Midbrain (tissue), 1 donor: ENCODE results near the gene SAXO2.
A peak's percentile ranks its signal among the peaks of the same experiment; 100 is the strongest.
"Not testable (repeated sequence)": the region's sequence is repeated elsewhere in the genome, so short reads cannot be mapped to it uniquely, and the experiment has no call there.

Experiments
- DNase-seq: peaks from one replicate; lab custom pipeline; 2025; lab: John Stamatoyannopoulos, UW

The SAXO2 gene, protein sequence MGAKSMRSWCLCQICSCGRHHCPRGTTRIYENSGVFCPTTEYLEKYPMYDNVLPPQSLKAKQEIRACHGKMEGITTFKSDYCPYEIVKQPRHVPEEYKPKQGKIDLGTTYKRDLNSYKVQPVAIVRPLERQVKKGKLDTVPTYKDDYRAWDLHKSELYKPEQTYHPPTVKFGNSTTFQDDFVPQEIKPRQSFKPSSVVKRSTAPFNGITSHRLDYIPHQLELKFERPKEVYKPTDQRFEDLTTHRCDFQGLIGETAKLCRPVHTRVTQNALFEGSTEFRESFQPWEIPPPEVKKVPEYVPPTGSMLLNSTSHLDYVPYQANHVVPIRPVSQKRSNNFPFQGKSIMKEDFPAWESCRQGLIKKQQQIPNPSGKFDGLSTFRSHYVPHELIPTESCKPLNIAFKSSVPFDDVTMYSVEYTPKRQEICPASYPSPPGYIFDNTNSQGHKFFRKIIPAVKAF

DNA sequence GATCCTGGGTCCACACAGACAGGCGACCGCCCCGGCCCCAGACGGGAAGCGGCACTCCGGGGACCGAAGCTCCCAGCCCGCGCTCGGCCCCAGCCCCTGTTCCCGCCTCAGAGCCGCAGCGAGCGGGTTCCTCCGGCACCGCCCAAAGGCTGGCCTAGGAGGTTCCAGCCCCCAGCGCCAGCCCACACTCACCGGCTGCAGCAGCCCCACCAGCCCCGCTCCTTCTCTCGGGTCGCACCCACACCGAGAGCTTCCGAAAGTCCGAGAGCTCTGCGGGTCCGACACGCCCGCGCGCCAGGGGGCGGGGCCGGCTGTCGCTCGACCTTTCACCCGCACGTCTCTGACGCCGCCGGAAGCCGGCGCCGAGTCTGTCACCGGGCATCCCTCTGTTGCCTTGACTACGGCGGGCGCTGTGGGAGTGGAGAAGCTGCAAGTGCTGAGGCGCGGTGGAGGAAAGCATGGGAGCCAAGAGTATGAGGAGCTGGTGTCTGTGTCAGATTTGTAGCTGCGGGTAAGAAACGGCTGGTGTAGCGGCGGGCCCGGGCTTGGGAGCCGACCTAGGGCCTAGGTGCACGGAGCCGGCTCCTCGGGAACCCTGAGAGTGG lies at the start of gene SAXO2, which contains the start of gene EFL1:
SAXO2 (plus strand) TSS at position 397 of the 605 bp plus-strand sequence; CDS start at position 459, 62 bp downstream.
EFL1 (minus strand) TSS at position 313 of the 605 bp plus-strand sequence. CDS start 956 bp downstream, outside the sequence.
- DNase-seq: peak; percentile 87

DNA sequence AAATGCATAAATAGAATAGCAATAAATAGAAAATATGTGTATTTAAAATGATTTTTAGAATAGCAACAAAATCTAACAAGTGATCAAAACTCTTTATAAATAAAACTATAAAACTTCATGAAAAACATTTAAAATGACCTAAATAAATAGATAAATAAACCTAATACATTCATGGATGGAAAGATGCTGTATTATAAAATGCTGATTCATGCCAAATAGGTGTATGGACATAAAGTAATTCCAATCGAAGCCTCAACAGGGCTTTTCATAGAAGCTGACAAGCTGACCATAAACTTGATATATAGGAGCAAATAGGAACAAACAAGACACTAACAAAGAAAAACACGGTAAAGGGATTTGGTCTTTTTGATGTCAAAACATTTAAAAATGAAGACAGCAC lies 46.5 kb upstream of the SAXO2 start:
- not testable (repeated sequence) for DNase-seq

DNA sequence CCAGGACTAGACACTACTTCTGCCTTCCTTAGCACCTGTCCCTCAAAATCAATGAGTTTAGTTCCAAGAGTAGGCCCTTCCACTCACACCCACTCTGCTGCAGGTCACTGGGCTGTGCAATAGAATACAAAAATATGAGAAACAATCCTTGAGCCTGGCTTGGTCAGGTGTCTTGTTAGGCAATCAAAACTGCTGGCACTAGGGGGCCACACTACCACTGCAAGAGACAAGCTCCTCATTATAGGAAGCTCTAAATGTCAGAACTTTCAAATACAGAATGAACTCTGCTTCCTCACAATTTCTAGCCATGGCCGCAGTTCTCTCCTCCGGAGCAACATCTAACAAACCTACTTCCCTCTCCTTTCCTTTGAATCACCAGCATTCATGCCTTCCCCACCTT lies 41.1 kb upstream of the SAXO2 start:
- not testable (repeated sequence) for DNase-seq

DNA sequence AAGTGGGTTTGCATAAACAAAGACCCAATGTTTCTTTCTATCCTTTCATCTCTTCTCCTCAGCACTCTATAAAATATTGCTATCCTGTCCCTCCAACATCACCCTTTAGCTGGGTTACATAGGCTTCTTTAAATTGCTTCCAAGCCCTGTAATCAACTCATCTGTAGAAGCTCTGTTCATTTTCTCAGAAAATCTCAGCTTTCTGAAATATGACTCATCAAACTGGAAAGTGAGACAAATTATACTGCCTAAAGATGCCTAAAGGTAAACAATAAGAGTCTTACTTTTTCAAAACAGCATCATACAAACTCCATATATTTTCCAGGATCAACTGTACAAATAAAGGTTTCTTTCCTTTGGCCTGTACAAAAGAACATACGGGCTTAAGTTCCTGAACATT lies 33.9 kb upstream of the SAXO2 start:
- DNase-seq: no peak

DNA sequence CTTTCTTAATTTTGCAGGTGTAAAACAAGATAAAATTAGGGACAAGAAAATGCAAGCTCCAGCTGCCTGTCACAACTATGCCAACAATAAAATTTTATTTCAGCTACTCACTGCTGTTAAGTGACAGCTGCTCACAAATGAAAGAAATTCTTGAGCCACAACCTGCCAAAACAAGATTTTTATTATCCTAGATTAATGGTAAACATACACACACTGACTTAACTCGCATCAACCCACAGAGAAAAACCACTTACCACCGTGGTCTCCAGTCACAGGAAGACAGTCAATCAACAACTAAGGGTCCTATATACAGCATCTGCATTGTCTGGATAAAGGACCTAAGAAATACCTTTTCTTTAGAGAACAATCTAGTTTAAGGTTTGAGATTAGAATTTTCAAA lies 31.4 kb upstream of the SAXO2 start:
- DNase-seq: no peak

DNA sequence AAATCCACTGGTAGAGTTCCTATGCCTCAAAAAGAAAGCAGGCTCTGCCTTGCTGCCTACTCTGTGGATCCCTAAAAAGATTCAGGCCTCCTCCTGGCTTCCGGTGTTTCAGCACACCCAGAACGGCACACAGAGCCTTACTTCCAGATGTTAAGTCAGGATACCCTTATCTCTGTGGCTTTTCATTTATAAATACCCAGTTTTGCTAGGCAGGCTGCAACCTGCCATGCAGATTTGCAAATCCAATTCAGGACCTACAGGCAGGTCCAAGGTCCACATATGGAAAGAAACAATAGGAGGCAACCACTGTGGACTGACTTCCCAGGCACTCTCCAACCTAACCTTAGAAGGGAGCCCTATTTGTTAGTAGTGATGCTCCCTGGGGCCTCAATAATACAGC lies 30.8 kb upstream of the SAXO2 start:
- no peak for DNase-seq

DNA sequence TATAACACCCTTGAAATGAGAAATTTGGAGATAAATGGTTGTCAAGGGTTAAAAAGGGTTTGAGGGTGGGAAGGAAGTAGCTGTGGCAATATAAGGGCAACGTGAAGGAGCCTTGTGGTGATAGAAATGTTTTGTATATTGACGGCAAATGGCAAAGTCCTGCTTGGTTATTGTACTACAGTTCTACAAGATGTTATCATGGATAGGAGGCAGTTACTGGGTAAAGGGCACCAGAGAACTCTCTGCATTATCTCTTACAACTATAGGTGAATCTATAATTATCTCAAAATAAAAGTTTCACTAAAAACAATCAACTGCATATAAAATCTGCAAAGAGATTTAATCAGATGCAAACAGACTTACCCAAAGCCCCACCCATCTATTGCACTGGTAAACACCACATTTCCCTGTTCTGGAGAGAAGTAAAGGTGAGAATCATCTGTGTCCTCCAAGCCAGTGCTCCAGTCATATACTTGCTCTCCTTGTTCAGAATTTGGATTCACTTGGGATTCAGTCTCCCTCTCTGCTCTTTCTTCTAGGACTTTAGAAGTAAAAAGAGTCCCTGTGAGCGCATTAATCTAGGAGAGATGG lies 24.6 kb upstream of the SAXO2 start:
- not testable (repeated sequence) for DNase-seq

DNA sequence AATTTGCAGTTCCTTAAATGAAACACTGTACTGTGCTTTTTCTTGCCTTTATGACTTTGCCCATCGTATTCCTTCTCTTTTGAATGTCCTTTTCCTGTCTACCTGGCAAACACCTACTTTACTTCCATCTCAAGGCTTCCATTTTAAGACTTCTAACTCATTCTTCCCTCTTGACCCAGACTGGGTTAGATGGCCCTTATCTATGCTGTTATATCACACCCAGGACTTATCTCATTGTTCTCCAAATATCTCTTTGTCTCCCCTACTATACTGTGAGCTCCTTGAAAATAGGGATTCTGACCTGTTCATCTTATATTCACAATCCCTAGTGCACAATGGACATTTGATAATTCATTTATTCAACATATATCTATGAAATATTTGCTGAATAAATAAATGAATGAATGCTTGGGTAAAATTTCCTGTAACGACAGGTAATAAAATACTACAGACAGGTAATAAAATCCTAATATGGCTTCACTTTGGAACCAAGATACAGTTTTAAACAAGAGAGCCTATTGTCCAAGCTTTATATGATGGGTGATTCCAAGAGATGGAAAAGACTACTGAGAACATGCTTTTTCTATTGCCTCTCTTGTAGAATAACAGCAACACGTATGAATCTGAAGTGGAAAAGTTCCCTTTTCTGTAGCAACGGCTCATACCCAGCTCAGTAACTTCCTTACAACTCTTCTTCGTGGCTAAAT lies 22.8 kb upstream of the SAXO2 start:
- DNase-seq: no peak

DNA sequence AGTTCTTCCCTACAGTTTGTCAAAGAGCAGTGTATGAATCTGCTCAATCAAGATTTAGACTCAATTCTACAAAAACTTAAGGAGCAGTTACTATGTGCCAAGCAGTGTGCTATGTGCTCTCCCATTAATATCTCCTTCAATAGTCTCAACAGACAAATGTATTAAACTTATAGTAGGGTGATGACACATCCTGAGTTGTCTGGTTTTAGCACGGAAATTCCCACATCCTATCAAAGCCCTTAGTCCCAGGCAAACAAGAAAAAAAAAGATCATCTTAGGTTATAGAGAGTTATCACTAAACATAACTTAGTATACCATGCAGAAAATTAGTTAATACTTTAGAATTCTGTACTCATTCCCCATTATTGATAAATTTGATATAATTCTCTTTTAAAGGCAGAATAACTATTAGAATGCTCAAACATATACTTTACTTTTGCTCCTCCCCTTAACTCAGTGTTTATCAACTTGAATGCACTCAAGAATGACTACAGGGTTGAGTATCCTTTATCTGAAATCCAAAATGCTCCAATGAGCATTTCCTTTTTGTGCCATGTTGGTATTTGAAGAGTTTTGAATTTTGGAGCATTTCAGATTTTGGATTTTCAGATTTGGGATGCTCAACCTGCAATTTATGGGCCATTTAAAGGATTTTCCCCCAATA lies 20.6 kb upstream of the SAXO2 start:
- DNase-seq: not testable (repeated sequence)

DNA sequence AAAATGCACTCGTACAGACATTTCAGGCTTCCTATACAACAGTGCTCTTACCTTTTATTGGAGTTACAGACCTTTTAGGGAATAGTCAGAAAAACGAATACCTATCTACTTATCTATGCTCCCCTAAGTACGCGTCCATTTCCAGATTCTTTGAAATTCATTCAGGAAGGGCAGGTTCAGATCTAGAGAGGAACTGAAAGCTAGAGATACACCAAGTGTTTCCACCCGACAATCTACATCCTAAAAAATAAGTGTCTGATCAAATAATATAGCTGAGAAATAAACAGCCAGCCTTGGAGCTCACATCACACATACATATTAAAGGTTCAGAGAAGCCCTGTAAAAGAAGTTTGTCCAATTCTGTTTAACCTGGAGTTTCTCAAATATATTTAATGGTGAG lies 19.0 kb upstream of the SAXO2 start:
- DNase-seq: not testable (repeated sequence)

DNA sequence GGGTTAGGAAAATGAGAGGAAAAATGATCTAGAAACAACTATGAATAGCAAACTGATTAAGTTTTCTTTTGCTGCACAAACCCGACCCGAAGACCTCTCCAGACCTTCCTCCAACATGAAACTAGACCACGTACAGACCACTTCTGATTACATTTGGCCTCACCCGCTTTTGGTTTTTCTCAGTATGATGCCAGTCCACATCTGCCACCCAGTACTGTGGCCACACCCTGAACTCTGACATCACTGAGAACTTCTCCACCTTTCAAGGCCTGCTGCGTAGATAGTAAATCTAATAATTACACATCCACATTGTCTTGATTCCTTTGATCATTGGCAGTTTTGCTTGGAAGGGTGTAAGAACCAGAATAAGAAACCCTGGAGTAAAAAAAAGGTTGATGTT lies 16.7 kb upstream of the SAXO2 start:
- DNase-seq: not testable (repeated sequence)

DNA sequence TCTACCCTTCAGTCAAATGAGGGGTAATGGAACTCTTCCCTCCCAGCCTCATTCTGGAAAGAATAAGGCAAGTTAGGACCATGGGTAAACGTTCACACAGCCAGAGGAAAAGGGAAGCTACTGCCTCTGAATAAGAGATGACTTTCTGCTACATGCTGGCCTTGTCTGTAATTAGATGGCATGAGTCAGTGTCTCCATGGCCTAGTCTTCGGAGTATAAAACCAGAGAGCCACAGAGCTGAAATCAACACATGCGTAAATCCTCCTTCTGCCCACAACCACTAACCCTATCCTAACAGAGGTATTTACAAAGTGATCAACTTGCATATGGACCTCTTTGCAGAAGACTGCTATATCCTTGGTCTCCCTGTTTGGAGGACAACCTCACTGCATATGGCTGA lies 14.4 kb upstream of the SAXO2 start:
- not testable (repeated sequence) for DNase-seq

DNA sequence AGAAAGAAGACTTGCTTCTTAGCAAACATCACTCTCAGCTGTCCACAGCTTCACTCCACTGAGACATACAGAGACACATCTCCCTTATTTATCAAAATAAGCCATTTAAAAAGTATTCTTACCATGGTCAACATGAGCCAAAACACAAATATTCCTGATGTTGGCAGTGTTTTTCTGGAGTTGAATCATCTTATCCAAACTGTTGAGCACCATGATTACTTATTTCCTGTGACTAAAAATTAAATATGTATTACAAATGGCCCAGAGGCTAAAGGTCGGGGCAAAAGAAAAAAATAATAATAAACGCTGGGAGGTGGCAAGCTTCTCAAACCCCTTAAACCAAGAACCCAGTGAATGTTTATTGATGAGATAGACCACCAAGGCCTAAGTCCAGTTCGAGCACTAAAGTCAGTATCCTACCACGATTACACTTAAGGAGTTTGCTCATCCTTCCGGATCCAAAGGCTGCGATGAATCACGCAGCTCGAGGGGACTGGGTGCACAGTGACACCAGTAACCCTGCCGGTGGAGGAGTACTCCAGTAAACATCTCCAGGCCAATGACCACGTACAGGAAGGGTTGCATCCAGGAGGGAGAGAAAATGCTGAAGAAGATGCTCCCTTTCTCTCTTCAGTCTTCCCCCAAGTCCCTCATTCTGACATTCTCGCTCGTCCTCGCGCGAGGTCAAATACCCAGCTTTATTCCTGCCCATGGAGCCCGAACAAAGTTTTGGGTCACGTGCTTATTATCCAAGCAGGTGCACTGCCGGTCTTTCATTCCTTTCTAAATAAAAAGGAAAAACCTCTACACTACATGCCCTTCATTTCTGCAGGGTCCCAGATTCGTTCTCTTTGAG lies 824 bp upstream of the SAXO2 start:
- DNase-seq: not testable (repeated sequence)

DNA sequence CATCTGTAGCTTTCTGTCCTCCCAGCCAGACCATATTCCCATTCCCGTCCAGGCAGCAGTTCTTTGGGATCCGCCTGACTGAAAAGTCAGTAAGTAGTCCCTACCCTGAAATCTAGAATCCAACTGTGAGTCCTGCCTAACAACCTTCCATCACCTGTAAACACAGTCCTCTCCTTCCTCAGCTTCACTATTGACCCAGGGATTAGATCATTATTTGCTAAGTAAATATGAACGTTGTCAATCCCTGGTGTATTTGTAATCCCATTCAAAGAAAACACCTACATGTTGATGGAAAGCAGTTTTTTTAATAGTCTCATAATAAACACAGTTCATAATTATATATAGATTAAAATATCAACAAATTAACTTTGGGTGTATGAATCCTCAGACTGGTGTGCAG lies 732 bp downstream of the SAXO2 start:
- DNase-seq: no peak

DNA sequence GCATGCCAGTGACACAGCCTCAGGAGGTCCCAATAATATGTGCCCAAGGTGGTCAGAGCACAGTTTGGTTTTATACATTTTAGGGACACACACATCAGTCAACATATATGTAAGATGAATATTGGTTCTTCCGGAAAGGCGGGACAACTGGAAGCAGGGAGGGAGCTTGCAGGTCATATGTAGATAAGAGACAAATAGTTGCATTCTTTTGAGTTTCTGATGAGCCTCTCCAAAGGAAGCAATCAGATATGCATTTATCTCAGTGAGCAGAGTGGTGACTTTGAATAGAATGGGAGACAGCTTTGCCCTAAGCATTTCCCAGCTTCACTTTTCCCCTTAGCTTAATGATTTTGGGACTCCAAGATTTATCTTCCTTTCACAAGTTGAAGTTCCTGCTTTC lies 4.5 kb downstream of the SAXO2 start:
- DNase-seq: not testable (repeated sequence)

DNA sequence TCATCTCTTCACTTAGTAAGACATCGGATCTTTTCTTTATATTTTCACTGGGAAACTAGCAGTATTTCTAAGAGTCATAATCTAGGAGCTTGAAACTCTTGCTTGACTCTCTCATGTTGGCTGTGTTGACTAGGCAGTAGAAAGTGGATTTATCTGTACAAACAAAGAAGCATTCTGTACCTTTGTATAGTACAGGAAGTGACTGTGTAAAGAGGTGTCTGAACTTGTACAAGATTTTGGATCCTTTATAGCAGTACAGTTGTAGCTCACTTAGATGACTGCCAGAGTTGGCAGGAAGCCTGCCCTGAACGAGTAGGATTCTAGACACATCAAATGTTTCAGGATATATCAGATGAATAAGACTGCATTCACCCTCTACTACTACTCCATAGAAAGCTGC lies 5.8 kb downstream of the SAXO2 start:
- not testable (repeated sequence) for DNase-seq

DNA sequence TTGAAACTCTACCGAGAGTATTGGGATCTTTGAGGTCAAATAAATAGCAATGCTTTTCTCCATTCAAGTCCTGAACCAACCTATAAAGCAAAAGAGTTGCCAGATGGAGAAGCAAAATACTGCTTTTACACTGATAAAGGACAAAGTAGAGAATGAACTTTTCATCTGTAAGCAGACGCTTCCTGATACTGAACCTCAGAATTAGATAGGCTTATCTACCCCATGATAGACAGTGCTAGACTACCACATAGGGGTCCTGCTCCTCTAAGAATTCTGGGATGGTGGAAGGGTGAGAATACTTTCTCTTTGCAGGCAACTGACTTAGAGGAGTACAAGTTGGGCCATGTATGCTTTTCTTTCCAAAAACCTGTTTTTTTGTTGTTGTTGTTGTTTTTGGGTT lies 9.5 kb downstream of the SAXO2 start:
- no peak for DNase-seq

DNA sequence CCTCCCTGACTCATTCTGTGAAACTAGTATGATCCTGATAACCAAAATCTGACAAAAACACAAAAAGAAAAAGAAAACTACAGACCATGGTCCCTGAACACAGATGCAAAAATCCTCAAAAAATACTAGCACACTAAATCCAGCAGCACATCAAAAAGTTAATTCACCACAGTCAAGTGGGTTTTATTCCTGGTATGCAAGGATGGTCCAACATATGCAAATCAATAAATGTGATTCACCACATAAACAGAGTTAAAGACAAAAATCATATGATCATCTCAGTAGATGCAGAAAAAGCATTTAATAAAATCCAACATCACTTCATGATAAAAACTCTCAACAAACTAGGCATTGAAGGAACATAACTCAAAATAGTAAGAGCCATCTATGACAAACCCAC lies 12.8 kb downstream of the SAXO2 start:
- DNase-seq: no peak

DNA sequence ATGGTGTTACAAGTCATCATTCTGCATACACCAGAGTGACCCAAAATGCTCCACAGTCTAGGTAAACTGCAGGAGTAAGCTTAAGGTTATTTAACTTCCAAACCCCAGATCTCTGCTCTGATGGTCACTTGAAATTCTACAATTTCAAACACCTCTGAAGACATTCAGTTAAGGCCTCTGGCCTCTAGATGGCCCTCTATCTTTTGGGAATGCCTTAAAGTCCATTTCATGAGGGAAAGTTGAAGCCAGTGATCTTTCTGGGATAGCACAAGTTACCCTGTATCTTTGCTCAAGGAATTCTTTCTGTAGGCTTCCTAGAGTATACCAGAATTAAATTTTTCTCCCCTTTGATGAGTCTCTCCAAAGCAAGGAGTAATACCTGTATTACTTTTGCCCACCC lies 18.7 kb downstream of the SAXO2 start:
- DNase-seq: not testable (repeated sequence)

DNA sequence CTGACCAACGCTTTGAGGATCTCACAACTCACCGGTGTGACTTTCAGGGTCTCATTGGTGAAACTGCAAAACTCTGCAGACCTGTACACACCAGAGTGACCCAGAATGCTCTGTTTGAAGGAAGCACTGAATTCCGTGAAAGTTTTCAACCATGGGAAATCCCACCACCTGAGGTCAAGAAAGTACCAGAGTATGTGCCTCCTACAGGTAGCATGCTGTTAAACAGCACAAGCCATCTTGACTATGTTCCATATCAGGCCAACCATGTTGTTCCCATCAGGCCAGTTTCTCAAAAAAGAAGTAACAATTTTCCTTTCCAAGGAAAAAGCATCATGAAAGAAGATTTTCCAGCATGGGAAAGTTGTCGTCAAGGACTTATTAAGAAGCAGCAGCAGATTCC lies 19.8 kb downstream of the SAXO2 start:
- DNase-seq: not testable (repeated sequence)

DNA sequence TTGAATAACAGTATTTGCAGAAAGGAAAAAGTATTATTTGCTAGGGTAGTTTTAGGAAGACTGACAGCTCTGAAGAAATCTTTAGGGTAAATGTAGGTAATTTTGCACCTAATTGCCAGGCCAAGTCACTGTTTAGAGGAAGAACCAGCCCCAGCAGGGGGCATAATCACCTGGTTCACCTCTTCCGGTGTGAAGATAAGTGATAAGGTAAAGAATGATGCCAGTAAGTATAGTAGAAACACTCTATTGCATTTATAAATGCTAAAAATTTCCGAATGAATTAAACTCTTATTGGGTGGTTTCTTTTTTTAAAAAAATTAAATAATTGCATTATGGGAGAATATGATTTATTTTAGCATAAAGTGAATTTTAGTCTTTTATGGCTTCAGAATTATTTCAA lies 21.8 kb downstream of the SAXO2 start:
- DNase-seq: not testable (repeated sequence)
